Tongue (tissue), 2 donors: ENCODE results near the gene MLF1. TPM values are rescaled to one million over a fixed set of nuclear protein-coding genes. Genes with fewer than 3 reads are reported as not detected.
"Not testable (repeated sequence)": the region's sequence is repeated elsewhere in the genome, so short reads cannot be mapped to it uniquely, and the experiment has no call there.

Source experiments
- DNase-seq: peaks from one replicate; pipeline ENCODE4 v3.0.0-alpha.2; 2015
- total RNA-seq: library from RNA; depleted of rRNA; stranded (reverse); fragments of >200 nt; gene quantifications from one replicate; pipeline ENCODE4 v1.2.3, GENCODE V29; 2014

Gene MLF1, protein sequence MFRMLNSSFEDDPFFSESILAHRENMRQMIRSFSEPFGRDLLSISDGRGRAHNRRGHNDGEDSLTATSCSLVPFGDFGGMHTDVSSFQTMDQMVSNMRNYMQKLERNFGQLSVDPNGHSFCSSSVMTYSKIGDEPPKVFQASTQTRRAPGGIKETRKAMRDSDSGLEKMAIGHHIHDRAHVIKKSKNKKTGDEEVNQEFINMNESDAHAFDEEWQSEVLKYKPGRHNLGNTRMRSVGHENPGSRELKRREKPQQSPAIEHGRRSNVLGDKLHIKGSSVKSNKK
- 86.8 TPM for total RNA-seq

GRCh38 chr3:158570999-158571702 lies at the start of gene MLF1:
Gene MLF1, plus strand, starts transcription at chr3:158571194. Its CDS starts 107 bp downstream, at chr3:158571301.
- DNase-seq: peak; percentile 98

GRCh38 chr3:158522221-158523136 lies 48.5 kb upstream of the MLF1 start:
- no peak for DNase-seq

- DNase-seq: no peak
Observed at GRCh38 chr3:158528076-158528674, 42.8 kb upstream of the MLF1 start.

- DNase-seq: no peak
Observed at GRCh38 chr3:158531334-158531733, 39.7 kb upstream of the MLF1 start.

- DNase-seq: peak; percentile 55
Observed at GRCh38 chr3:158532099-158532734, 38.8 kb upstream of the MLF1 start.

GRCh38 chr3:158535918-158536317 lies 35.1 kb upstream of the MLF1 start:
- DNase-seq: no peak

- DNase-seq: peak; percentile 48
Observed at GRCh38 chr3:158539414-158540014, 31.5 kb upstream of the MLF1 start.

- DNase-seq: no peak
Observed at GRCh38 chr3:158540066-158540465, 30.9 kb upstream of the MLF1 start.

DNA sequence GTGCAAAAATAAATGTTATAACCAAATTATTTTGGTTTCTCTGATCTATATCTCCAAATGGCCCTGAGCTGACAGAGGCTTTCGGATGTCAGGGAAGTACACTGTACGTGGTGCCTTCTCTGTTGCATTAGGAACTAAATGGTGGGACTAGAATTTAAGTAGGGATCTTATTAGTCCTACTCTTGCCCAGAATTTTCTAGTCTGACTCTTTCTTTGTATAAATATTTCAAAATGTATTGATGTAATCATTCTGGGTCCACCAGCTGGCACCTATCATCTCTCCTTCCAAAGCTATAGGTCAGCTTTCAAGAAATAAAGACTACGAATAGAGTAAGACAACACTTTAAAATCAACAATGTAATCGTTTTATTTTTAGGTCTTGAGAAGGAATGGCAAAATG lies 22.3 kb upstream of the MLF1 start:
- DNase-seq: no peak

- not testable (repeated sequence) for DNase-seq
Observed at GRCh38 chr3:158549938-158550337, 21.1 kb upstream of the MLF1 start.

DNA sequence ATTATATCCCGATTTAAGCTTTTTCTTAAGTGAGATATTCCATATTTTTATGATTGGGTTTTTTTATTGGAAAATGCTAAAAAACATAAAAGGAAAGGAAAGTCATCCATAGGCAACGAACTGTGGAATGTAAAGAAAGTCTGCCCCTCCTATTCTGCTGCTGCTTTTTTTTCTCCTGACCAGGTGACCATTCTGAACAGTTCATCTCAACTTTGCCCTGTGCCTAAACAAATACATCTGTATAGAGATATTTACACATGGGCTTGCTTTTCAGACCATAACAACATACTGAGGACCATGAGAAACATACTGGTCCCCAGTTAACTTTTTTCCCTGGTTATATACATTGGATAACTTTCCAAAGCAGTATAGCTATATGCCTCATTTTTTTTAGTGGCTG lies 18.9 kb upstream of the MLF1 start:
- no peak for DNase-seq

DNA sequence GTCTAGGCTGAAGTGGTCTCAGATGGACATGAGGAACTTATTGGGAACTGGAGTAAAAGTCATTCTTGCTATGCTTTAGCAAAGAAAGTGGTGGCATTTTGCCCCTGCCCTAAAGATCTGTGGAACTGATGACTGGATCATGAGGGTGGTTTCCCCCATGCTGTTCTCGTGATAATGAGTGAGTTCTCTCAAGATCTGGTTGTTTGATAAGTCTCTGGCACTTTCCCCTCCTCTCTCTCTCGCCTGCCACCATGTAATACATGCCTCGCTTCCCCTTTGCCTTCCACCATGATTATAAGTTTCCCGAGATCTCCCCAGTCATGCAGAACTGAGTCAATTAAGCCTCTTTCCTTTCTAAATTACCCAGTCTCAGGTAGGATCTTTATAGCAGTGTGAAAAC lies 11.5 kb upstream of the MLF1 start:
- DNase-seq: no peak

DNA sequence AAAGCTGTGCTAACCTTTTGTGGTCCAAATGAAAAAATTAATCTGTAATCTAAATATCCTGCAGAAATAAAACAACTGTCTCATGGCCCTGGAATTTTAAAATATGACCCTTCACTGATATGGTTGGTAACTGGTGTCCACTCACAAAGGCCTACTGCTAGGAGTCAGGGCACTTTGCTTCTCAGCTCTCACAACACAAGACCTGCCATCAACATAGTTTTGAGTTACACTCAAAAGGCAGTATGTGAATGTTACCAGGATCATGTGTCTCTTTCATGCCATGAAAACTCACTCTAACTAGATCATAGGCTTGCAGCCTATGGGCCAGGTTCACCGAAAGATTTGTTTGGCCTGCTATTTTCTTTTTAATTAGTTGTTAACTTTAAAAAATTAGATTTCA lies 10.0 kb upstream of the MLF1 start:
- no peak for DNase-seq

DNA sequence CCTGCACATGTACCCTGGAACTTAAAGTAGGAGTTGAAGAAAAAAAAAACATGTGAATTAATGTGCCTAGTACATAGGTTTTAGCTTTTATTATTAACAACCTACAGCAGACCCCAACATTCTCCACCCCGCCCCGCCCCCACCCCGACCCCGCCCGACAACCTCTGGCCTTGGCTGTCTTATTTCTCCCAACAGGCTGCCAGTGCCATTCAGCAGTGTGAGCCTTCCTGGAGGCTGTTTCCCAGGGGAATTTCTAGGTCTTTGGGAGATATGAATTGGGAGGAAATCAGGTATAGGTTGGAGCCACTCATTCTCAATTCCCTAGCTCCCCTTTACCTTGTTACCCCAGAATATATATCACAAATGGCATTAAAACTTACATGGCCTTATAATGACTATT lies 8.3 kb upstream of the MLF1 start:
- no peak for DNase-seq

DNA sequence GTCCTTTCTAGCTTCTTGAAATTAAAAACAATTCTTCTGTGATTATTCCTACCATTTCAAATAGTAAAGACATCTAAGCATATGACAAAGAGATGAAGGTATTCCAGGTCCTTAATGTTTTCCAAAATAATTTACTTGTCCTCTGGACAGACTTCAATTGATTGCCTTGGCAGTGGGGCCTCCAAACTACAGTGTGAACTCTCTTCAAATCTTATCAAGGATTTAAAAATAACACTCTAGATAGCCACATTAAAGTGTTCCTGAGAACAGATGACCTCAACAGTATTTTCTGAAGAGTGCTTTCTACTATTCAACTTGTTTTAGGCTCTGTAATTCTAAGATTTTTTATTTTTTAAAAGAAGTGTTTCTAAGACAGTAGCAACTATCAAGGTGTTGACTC lies 7.9 kb upstream of the MLF1 start:
- DNase-seq: no peak

GRCh38 chr3:158565076-158565475 lies 5.9 kb upstream of the MLF1 start:
- no peak for DNase-seq

GRCh38 chr3:158568784-158569183 lies 2.2 kb upstream of the MLF1 start:
- DNase-seq: no peak

- peak; percentile 31 for DNase-seq
Observed at GRCh38 chr3:158569794-158570193, 1.2 kb upstream of the MLF1 start.

- DNase-seq: no peak
Observed at GRCh38 chr3:158571969-158572765, 1.2 kb downstream of the MLF1 start.

DNA sequence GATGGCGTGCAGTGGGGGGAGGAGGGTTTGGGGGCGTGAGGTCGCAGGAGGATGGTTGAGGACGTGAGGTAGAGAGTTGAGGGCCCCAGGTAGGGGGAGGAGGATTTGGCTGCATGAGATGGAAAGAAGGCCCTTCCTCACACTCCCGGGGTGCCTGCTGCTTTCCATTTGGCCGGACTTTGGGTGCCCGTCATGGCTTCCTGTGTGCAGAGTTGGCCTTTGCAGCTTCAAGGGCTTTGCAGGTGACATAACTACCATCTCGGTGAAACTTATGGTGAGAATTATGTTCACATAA lies 1.7 kb downstream of the MLF1 start:
- no peak for DNase-seq

DNA sequence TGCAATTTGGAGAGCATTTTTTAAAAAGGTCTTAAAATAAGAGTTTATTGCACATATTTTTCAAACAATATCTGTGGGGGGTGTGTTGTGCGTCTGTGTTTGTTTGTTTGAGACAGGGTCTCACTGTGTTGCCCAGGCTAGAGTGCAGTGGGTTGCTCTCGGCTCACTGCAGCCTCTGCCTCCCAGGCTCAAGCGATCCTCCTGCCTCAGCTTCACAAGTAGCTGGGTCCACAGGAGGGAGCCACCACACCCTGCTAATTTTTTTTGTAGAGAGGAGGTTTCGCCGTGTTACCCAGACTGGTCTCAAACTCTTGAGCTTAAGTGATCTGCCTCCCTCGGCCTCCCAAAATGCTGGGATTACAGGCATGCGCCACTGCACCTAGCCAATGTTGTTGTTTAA lies 2.7 kb downstream of the MLF1 start:
- DNase-seq: no peak
